ENCODE measurements around the gene TOR4A. TPM values are rescaled to one million over a fixed set of nuclear protein-coding genes. Genes with fewer than 3 reads are reported as not detected.

Gene TOR4A
- total RNA-seq, 2 experiments from 2014 or later: 11.7 to 22.3 TPM

DNA sequence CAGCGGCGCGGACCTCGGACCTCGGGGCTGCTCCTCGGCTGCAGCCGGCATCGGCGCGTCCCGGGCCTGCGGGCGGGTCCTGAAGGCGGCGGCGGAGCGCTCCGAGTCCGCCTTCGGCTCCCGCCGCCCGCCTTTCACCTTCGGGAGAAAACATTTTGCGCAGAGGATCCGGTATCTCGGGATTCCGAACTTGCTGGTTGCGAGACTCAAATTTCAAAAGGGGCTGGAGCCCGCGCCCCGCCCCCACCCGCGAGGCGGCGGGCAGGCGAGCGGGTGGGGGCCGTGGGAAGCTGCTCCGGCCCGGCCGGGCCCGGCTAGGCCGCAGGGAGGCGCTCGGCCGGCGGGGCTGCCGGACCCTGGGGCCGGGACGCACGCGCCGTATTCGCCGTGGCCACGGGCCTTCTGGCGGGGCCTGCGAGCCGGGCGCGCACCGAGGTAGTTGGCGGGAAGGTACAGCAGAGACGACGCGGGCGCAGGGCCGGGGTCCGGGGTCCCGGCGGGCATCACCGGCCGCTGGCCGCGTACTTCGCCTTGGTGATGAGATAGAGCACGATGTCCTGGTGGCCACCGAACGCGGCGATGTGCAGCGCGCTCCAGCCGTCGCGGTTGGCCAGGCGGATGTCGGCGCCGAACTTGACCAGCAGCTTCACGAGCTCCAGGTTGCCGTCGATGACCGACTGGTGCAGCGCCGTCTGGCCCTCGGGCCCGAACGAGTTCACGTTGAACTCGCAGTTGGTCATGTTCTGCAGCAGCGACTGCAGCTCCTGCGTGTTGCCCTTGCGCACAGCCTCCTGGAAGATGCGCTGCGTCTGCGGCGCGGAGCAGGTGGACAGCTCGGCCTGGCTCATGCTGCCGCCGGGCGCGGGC, 23.8 kb downstream of the TOR4A start:
- no peaks in the 10 kb centered on the region for H3K9me2 ChIP-seq (ENCODE audit: insufficient read depth, low read length)
- no peaks in the 10 kb centered on the region for H3K79me2 ChIP-seq (ENCODE audit: insufficient read depth, low read depth, low read length)
- no peak for DNase-seq (ENCODE audit: low spot score)
- no peaks in the 10 kb centered on the region for H3K36me3 ChIP-seq (ENCODE audit: insufficient read depth, low read length)
- intact Hi-C loops (cut with micrococcal nuclease; ENCODE audit: unreplicated experiment): loop anchor here (5.0 kb wide), 1 partner anchor 146 kb away; no protein-coding TSS in a partner anchor
- no peaks in the 10 kb centered on the region for H4K20me1 ChIP-seq (ENCODE audit: insufficient read depth, low read length)
- no peak overlapping the region for H3K27ac ChIP-seq (ENCODE audit: low read depth, low read length, poor library complexity, severe bottlenecking)
- TF ChIP-seq, protein P1, sequence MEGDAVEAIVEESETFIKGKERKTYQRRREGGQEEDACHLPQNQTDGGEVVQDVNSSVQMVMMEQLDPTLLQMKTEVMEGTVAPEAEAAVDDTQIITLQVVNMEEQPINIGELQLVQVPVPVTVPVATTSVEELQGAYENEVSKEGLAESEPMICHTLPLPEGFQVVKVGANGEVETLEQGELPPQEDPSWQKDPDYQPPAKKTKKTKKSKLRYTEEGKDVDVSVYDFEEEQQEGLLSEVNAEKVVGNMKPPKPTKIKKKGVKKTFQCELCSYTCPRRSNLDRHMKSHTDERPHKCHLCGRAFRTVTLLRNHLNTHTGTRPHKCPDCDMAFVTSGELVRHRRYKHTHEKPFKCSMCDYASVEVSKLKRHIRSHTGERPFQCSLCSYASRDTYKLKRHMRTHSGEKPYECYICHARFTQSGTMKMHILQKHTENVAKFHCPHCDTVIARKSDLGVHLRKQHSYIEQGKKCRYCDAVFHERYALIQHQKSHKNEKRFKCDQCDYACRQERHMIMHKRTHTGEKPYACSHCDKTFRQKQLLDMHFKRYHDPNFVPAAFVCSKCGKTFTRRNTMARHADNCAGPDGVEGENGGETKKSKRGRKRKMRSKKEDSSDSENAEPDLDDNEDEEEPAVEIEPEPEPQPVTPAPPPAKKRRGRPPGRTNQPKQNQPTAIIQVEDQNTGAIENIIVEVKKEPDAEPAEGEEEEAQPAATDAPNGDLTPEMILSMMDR (conservative IDR thresholded peaks at IDR 0.05; ENCODE audit: low read length): peak; percentile 35; the same call in 1 of the 2 replicates
- TF ChIP-seq EZH2phosphoT487 (IDR thresholded peaks at IDR 0.05; ENCODE audit: borderline replicate concordance, low read depth, low read length): 0 out of 2 replicates have a peak, but pooled peaks have one; percentile 72
- ChIA-PET CTCF (ENCODE audit: unreplicated experiment) (no interaction called here), POLR2A (interaction anchor here (0.6 kb wide), 1 partner anchor 32 kb away, joined by 3 read pairs; no protein-coding TSS in a partner anchor)
- no peak overlapping the region for H2AFZ ChIP-seq (ENCODE audit: low read length)
- peaks cover 51% of the 10 kb centered on the region for H3K4me1 ChIP-seq (ENCODE audit: insufficient read depth, low read length, poor library complexity, severe bottlenecking)
- BruUV-seq (replicated peaks): no TSS peak
- peak overlapping the region; percentile 57 for H3K4me3 ChIP-seq (ENCODE audit: low read depth, low read length, poor library complexity, severe bottlenecking)
- H3K4me2 ChIP-seq (ENCODE audit: low read length): peak overlapping the region; percentile 60
- no peaks in the 10 kb centered on the region for H3K9me3 ChIP-seq (ENCODE audit: low read length)

DNA sequence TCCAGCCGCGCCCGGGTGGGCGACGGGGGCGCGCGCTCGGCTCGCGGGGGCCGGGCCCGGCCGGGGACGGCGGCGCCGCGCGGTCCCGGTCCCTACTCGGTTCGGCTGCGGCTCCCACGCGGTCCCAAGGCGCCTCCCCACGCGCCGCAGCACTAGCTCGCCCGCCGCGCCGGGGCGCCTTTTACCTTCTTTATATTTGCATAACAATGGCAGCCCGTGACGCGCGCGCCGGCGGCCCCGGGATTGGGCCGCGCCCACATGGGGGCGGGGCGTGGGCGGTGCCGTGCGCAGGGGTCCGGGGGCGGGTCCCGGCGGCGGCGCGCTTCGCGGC, 24.6 kb downstream of the TOR4A start, which contains the start of gene NRARP:
Gene NRARP, minus strand, starts transcription at position 154 of the 331 bp plus-strand sequence. CDS start 343 bp downstream, outside the sequence.
- H3K4me1 ChIP-seq (ENCODE audit: insufficient read depth, low read length, poor library complexity, severe bottlenecking): peaks cover 51% of the 10 kb centered on the region
- peak within 1 kb of the TSS; percentile 60 for H3K4me3 ChIP-seq (ENCODE audit: low read depth, low read length, poor library complexity, severe bottlenecking)
- H3K79me2 ChIP-seq (ENCODE audit: insufficient read depth, low read depth, low read length): no peaks in the 10 kb centered on the region
- no peaks in the 10 kb centered on the region for H4K20me1 ChIP-seq (ENCODE audit: insufficient read depth, low read length)
- TF ChIP-seq, protein P1 (conservative IDR thresholded peaks at IDR 0.05; ENCODE audit: low read length): no peak
- no peak for TF ChIP-seq EZH2phosphoT487 (IDR thresholded peaks at IDR 0.05; ENCODE audit: borderline replicate concordance, low read depth, low read length)
- ChIA-PET POLR2A (interaction anchor here (1.1 kb wide), 1 partner anchor 120 kb away, joined by 3 read pairs; no protein-coding TSS in a partner anchor), CTCF (ENCODE audit: unreplicated experiment) (no interaction called here)
- peak within 1 kb of the TSS; percentile 60 for H3K4me2 ChIP-seq (ENCODE audit: low read length)
- peak within 1 kb of the TSS; percentile 52 for H2AFZ ChIP-seq (ENCODE audit: low read length)
- H3K9me3 ChIP-seq (ENCODE audit: low read length): no peaks in the 10 kb centered on the region
- BruUV-seq (replicated peaks): no TSS peak
- peak; percentile 91 for DNase-seq (ENCODE audit: low spot score)
- H3K27ac ChIP-seq (ENCODE audit: low read depth, low read length, poor library complexity, severe bottlenecking): no peak within 1 kb of the TSS
- no peaks in the 10 kb centered on the region for H3K9me2 ChIP-seq (ENCODE audit: insufficient read depth, low read length)
- intact Hi-C loops (cut with micrococcal nuclease; ENCODE audit: unreplicated experiment): loop anchor here (5.0 kb wide), 1 partner anchor 145 kb away; no protein-coding TSS in a partner anchor
- no peaks in the 10 kb centered on the region for H3K36me3 ChIP-seq (ENCODE audit: insufficient read depth, low read length)
